ENCODE data around the gene CPAMD8. TPM values are rescaled to one million over a fixed set of nuclear protein-coding genes. Genes with fewer than 3 reads are reported as not detected.
A peak's percentile ranks its signal among the peaks of the same experiment; 100 is the strongest.

CPAMD8 gene
- total and polyA plus RNA-seq, 2 of the 8 experiments (the other 6 are each of a cell fraction or from before 2014, with no cell fraction given) = 6.1 to 9.2 TPM

DNA sequence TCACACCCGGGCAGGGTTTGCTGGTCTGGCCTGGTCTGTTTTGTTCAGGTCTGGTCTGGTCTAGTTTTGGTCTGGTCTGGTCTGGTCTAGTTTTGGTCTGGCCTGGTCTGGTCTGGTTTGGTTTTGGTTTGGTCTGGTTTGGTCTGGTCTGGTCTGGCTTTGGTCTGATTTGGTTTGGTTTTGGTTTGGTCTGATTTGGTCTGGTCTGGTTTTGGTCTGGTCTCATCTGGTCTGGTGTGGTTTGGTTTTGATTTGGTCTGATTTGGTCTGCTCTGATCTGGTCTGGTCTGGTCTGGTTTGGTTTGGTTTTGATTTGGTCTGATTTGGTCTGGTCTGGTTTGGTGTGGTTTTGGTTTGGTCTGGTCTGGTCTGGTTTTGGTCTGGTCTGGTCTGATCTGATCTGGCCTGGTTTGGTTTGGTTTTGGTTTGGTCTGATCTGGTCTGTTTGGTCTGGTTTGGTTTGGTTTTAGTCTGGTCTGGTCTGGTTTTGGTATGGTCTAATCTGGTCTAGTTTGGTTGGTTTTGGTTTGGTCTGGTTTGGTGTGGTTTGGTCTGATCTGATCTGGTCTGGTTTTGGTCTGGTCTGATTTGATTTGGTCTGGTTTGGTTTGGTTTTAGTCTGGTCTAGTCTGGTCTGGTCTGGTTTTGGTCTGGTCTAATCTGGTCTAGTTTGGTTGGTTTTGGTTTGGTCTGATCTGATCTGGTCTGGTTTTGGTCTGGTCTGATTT lies 152.2 kb downstream of the CPAMD8 start:
- H3K4me2 ChIP-seq (ENCODE audit: insufficient read depth in 1 of 2, low read depth in 2 of 2, low read length in 2 of 2) = no peak overlapping the region
- no peak overlapping the region for H4K91ac ChIP-seq (replicated peaks; ENCODE audit: insufficient read length, low read length)
- H3K4me1 ChIP-seq (replicated peaks in 1 of 4; ENCODE audit: control insufficient read depth in 3 of 4, insufficient read depth in 4 of 4, low read length in 3 of 4) = no peaks in the 10 kb centered on the region; a peak in 2 of 7 replicates
- H3K36me3 ChIP-seq (ENCODE audit: control insufficient read depth in 2 of 4, insufficient read depth in 4 of 4, low read length in 3 of 4) = peaks cover 20 to 59% (median 48%) of the 10 kb centered on the region in 4 experiments
- H2BK15ac ChIP-seq (ENCODE audit: low read length) = no peak overlapping the region
- H3K14ac ChIP-seq (ENCODE audit: insufficient read length) = no peak overlapping the region
- H3K27ac ChIP-seq (ENCODE audit: low read depth, low read length) = 0 out of 2 replicates have a peak overlapping the region, but pooled peaks have one; percentile 40
- H4K8ac ChIP-seq (ENCODE audit: extremely low read depth, insufficient read depth, low read length) = no peak overlapping the region
- TF ChIP-seq GABPA (IDR thresholded peaks at IDR 0.05; ENCODE audit: borderline replicate concordance, insufficient read depth, low read length) (no peak), CTBP2 (IDR thresholded peaks at IDR 0.05; ENCODE audit: borderline replicate concordance, insufficient read depth, insufficient read length, low read length) (no peak), PHF8 (conservative IDR thresholded peaks at IDR 0.05; ENCODE audit: low read depth, low read length) (no peak), POU5F1 (IDR thresholded peaks at IDR 0.05; ENCODE audit: low read depth, low read length) (no peak), SIN3A (conservative IDR thresholded peaks at IDR 0.05 in 1 of 2, IDR thresholded peaks at IDR 0.05 in 1 of 2; ENCODE audit: low read depth in 1 of 2, low read length in 2 of 2) (no peak)
- H4K20me1 ChIP-seq (replicated peaks in 1 of 2; ENCODE audit: control insufficient read depth in 1 of 2, insufficient read depth in 2 of 2, low read length in 2 of 2) = peaks cover 0 to 11% of the 10 kb centered on the region in 2 experiments
- H4K5ac ChIP-seq (ENCODE audit: insufficient read length, low read depth, low read length) = no peak overlapping the region
- H2BK12ac ChIP-seq (ENCODE audit: low read depth, low read length) = peak overlapping the region; percentile 39; the same call in 1 of the 2 replicates
- H2BK20ac ChIP-seq (ENCODE audit: low read length) = no peak overlapping the region
- no peak overlapping the region for H3K18ac ChIP-seq (ENCODE audit: extremely low read depth, low read length)
- no peak overlapping the region for H2BK120ac ChIP-seq (replicated peaks; ENCODE audit: low read depth, low read length)
- H3K27me3 ChIP-seq (replicated peaks in 1 of 4; ENCODE audit: control insufficient read depth in 3 of 4, extremely low read depth in 1 of 4, insufficient read depth in 3 of 4, low read length in 3 of 4) = no peaks in the 10 kb centered on the region
- ChIA-PET POLR2A (ENCODE audit: partially characterized antibody) (interaction anchor here (0.5 to 1.0 kb wide), 3 partner anchors 9 to 214 kb away, joined by 3 read pairs; partner anchors contain the start of gene SMIM7), CTCF (ENCODE audit: partially characterized antibody) (interaction anchor here (1.2 kb wide), 1 partner anchor 160 kb away, joined by 3 read pairs; no protein-coding TSS in a partner anchor)
- no peak overlapping the region for H3K4ac ChIP-seq (replicated peaks; ENCODE audit: insufficient read length, low read depth, low read length)
- 100% methylated on average over 1 of the region's 1 CpG; no CpG with 5 or more reads in 1 of the 2 experiments for WGBS, 2 experiments (ENCODE audit: extremely low coverage in 1 of 2, insufficient coverage in 1 of 2, insufficient read length in 1 of 2, insufficient replicate concordance in 2 of 2, low coverage in 1 of 2, low lambda C conversion rate in 2 of 2, missing lambda C conversion rate in 1 of 2)
- no peaks in the 10 kb centered on the region for H3K9me3 ChIP-seq (ENCODE audit: insufficient read depth in 2 of 2, low read depth in 1 of 2, low read length in 1 of 2)
- no peak overlapping the region for H2AFZ ChIP-seq (ENCODE audit: low read length)
- H3K79me1 ChIP-seq (ENCODE audit: low read depth, low read length) = peaks cover 13% of the 10 kb centered on the region; the same call in 1 of the 2 replicates
- H3K4me3 ChIP-seq (ENCODE audit: extremely low read depth in 1 of 4, insufficient read depth in 2 of 4, low read depth in 3 of 4, low read length in 4 of 4) = no peak overlapping the region
- no peak overlapping the region for H3K23ac ChIP-seq (ENCODE audit: insufficient read length)
- no peak overlapping the region for H2AK5ac ChIP-seq (ENCODE audit: low read depth, low read length)
- H2BK5ac ChIP-seq (ENCODE audit: low read depth, low read length) = no peak overlapping the region
- DNase-seq (ENCODE audit: low read depth in 1 of 2, low spot score in 2 of 2) (no peak), FAIRE-seq (peak; percentile 95)
- no peak overlapping the region for H3K9ac ChIP-seq (replicated peaks in 1 of 4; ENCODE audit: extremely low read depth in 1 of 4, low read depth in 3 of 4, low read length in 3 of 4)
- no peak overlapping the region for H3K56ac ChIP-seq (replicated peaks; ENCODE audit: insufficient read length, low read depth, low read length)
- H3K79me2 ChIP-seq (ENCODE audit: control insufficient read depth in 1 of 2, insufficient read depth in 2 of 2, low read length in 2 of 2) = peaks cover 0 to 16% of the 10 kb centered on the region in 2 experiments; a peak in 2 of 4 replicates
- H3K23me2 ChIP-seq (ENCODE audit: low read depth, low read length) = peaks cover 6% of the 10 kb centered on the region; the same call in 1 of the 2 replicates

Measured in H1 (cell line).